GM18507 (cell line): ENCODE results near the gene R3HDM2.
A peak's percentile ranks its signal among the peaks of the same experiment; 100 is the strongest.
"Not testable (repeated sequence)": the region's sequence is repeated elsewhere in the genome, so short reads cannot be mapped to it uniquely, and the experiment has no call there.

ENCODE experiments used
- DNase-seq: peaks from one replicate; pipeline ENCODE4 v3.0.0; 2011; ENCODE audit warnings: low read depth; ENCODE audit not compliant: insufficient read length; ENCODE audit errors: extremely low spot score
- FAIRE-seq: peaks from 2 replicates; lab custom pipeline; 2011; peaks lifted over from hg19 to GRCh38; lab: Jason Lieb, UNC

R3HDM2 gene

DNA sequence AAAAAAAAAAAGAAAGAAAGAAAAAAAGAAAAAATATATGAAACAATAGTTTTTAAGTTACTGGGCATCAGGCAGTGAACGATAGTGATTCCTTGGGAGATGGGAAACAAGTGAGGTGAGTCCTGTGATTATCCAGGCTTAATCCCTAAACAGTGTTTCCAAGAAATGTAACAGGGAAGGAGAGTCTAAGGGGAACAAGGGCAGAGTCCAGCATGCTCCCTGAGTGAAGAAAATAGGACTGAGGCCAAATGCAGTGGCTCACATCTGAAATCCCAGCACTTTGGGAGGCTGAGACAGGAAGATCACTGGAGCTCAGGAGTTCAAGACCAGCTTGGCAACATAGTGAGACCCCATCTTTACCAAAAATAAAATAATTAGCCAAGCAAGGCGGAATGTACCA, 40.7 kb downstream of the R3HDM2 start:
- DNase-seq, result no peak
- no peak for FAIRE-seq

DNA sequence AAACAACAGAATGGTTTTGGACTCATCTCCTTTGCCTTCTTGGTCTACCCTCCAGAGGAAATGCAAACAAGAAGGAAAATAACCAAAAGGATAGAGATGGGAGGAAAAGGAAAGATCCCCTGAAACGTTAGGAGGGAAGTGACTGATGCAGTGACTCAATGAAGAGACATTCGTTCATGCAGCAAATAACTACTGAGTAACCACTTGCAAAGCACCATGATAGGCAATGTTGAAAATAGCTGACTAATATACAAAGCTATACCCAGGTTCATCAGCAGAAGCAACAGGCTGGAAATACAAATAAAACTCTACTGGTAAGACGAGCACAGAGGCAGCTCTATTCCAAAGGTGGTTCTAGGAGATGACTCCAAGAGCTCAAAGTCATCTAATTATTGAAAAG, 41.8 kb downstream of the R3HDM2 start:
- DNase-seq (no peak), FAIRE-seq (no peak)

DNA sequence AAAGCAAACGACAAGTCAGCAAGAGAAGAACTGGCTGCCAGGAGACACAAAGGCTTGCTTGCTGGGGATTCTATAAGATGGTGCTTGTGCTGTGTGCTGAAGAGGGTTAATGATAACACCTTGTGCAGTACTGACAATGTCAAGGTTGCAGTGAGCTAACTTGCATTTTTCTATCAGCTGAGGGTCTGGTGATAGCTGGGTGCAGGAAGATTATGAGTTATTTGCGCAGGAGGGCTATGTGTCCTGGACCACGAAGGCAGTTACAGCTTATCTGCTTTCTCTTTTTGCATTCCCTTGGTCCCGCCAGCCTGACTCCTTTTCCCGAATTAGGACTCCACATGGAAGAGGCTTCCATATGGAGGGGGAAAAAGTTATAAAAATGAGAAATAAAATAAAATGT, 42.4 kb downstream of the R3HDM2 start:
- no peak for DNase-seq
- FAIRE-seq, result no peak

DNA sequence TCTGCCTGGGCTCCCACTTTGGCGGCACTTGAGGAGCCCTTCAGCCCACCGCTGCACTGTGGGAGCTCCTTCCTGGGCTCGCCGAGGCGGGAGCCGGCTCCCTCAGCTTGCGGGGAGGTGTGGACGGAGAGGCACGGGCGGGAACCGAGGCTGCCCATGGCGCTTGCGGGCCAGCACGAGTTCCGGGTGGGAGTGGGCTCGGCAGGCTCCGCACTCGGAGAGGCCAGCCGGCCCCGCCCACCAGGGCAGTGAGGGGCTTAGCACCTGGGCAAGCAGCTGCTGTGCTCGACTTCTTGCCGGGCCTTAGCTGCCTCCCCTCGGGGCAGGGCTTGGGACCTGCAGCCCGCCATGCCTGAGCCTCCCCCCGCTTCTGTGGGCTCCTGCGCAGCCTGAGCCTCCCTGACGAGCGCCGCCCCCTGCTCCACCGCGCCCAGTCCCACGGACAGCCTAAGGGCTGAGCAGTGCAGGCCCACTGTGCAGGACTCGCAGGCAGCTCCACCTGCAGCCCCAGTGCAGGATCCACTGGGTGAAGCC, 44.6 kb downstream of the R3HDM2 start:
- FAIRE-seq (no peak), DNase-seq (no peak)

DNA sequence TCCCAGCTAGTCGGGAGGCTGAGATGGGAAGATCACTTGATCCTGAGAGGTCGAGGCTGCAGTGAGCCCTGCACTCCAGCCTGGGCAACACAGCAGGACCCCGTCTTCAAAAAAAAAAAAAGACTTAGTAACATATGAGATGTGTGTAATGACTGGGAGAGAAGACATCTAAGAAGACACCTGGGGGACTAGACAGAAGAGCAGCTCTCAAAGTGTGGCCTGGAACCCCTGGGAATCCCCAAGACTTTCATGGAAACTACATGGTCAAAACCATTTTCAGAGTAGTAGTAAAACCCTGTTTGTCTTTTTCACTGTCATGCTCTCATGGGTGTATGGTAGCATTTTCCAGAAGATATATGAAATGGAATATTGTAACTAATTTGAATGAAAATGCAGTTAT, 45.3 kb downstream of the R3HDM2 start:
- no peak for FAIRE-seq
- no peak for DNase-seq

DNA sequence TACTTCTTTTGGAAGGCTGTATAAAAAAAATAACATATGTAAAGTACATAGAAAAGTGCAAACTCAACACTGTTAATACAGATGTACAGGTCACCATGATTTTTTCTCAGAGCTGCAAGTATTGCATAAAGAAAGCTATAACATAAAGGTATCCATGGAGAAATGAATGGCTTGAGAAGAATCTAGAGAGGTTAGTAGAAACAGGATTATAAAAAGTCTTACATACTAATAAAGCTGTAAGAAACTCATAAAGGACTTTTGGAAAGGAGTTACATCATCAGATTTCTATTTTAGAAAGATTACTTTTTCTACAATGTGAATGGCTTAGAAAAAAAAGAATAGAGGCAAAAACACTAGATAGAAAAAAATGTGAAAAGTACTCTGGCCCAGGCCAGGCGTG, 46.4 kb downstream of the R3HDM2 start:
- FAIRE-seq (no peak), DNase-seq (no peak)

DNA sequence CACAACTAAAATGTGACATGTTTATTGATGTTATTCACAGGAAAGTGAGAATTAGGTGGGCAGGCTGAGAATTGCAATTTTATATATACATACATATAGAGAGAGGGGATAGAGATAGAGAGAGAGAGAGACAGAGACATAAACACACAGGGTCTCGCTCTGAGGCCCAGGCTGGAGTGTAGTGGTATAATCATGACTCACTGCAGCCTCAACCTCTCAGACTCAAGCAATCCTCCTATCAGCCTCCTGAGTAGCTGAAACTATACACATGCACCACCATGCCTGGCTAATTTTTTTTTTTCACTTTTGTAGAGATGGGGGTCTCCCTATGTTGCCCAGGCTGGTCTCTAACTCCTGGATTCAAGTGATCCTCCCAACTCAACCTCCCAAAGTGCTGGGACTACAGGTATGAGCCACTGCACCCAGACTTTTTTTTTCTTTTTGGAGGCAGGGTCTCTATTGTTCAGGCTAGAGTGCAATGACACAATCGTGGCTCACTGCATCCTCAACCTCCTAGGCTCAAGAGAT, 49.1 kb downstream of the R3HDM2 start:
- no peak for FAIRE-seq
- DNase-seq, result no peak

DNA sequence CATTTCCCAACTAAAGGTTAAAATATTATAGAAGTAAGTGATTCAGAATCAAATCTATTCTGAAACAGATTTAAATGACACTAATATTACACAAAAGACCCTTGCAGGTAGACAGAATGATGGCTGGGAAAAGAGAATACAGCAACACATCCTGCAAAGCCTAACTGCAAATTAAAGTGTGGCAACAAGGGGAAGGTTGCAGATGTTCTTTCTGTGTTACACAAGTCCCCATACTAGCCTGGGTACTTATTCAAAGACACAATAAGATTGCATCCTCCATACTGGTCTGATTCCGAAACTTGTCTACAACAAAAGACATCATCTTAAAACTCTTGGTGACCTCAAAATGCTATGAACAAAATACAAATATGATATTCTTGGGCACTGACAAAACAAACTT, 50.5 kb downstream of the R3HDM2 start:
- DNase-seq (no peak), FAIRE-seq (no peak)

DNA sequence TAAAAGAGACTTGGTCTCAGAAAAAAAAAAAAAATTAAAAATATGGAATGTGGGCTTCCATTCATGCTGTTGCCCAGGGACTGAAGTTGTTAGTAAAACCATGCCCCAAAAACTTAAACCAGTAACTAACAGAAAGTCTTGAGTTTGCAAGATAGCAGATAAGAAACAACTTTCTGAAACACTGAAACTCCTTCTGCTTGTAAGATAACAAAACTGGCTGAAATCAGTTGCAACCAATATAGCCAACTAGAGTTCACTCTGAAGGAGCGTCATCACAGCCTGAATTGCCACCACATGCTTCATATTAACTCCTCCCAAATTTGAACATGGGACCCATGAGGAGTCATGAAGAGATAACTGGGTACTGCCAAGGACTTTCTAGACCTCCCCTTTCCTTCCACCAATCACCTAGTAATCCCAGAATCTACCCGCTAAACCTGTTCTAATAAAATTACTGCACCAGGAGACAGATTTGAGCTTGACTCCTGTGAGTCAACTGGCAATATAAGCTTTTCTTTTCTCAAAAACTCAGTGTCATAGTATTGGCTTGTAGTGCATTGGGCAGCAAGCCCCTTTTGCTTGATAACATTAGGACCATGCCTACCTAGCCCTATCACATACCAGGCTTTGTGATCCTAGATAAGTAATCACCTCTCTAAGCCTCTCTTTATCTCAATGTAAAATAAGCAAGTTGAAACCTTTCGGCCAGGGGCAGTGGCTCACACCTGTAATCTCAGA, 53.6 kb downstream of the R3HDM2 start:
- no peak for DNase-seq

DNA sequence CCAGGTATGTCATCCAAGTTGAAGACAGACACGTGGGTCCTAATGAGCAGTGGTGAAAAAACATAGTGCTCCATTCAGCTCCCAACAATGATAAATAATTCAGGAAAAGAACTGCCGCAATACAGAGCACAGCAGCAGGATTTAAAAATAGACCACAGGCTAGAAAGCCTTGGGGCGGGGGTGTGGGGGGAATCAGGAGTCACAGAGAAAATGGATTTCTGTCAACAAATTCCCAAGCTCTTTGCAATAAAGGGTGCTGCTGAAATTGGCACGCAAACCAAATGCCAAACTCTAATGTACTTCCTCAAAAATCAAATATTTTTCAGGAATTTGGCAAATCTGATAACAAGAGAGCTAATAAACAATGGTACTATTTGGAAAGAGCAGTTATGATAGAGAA, 58.6 kb downstream of the R3HDM2 start:
- DNase-seq, result no peak
- no peak for FAIRE-seq

More for the DNA sequence above, 53.6 kb downstream of the R3HDM2 start:
- no peak for FAIRE-seq

DNA sequence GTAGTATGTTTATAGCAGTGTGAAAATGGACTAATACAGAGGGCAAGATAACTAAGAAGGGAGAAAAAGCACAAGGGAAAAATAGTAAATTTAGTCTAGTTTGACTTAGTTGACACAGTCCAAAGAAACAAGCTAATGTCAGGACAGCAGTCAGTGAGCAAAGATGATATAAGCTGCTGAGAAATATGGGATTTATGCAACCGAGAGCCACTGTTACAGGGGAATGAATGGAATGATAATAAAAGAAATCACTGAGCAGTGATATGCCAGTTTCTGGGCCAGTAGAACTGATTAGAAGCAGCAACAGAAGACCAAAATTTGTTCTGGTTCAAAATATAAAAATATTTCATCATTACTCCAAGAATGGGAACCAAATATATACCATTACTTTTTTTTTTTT, 60.1 kb downstream of the R3HDM2 start:
- no peak for DNase-seq
- FAIRE-seq, result no peak

DNA sequence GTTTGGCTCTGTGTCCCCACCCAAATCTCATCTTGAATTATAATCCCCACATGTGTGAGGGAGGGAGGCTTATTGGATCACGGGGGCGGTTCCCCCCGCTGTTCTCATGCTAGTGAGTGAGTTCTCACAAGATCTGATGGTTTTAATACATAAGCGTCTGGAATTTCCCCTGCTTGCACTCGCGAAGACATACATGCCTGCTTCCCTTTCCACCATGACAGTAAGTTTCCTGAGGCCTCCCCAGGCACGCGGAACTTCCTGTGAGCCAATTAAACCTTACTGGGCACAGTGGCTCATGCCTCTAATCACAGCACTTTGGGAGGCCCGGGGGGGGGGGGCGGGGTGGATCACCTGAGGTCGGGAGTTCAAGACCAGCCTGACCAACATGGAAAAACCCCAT, 60.8 kb downstream of the R3HDM2 start:
- no peak for DNase-seq
- FAIRE-seq, result no peak

DNA sequence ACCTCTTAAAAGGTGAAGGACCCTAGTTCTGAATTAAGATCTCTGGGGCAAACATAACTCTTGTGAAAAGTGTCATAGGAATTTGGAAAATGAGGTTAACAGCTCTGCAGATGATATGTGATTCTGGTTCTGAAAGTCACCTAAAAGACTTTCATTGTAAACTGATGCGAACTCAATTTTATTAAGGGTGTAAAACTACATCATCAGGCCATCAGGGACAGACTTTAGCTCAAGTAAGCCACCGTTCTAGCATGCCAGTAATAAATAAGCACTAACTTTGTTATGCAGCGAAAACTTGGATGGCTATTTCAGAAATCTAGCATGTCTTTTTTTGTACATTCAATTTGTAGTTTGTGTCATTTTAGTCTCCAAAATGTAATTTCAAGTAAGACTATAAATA, 61.6 kb downstream of the R3HDM2 start:
- FAIRE-seq (no peak), DNase-seq (no peak)

DNA sequence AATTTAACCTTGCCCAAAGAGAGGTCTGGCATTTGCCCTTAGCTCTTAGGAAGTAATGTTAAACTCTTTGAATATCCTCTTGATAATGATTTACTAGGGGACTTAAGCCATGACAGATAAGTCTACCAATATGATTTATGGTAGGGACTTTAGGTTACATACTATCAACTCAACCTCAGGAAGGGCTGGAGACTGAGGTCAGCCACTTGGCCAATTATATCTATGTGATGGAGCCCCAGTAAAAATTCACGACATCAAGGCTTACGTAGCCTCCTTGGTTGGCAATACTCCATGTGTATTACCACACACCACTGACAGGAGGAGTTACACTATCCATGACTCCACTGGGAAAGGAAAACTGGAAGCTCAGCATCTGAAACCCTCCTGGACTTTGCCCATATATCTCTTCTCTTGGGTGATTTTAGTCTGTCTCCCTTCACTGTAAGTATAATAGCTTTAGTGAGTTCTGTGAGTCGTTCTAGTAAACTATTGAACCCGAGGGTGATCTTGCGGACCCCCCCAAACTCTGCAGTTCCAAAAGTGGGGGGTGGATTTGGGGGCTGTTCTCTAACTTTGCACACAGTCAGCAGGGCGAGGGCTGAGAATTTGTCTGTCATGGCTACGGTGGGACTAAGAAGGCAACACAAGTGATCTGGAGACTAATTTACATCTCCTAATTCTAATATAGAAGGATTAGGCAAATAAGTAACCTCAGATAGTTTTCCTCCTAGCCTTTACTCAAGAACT, 62.3 kb downstream of the R3HDM2 start:
- DNase-seq, result no peak
- FAIRE-seq, result peak; percentile 29

DNA sequence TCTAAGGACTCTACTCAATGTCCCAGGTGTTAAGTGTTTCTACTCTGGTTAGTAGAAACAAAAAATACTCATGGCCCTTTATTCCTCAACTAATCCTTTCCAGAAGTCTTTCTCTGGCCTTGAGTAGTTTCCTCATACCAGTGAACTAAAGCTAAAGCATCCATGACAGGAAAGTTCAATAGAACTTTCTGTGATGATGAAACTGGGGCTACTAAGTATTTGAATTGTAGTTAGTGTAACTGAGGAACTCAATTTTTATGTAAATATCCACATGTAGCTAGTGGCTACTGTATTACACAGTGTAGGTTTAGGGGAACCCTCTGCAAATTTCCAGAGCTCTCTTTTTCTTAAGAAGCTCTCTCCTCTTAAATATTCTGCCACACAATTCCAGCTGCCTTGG, 63.7 kb downstream of the R3HDM2 start:
- FAIRE-seq (no peak), DNase-seq (no peak)

DNA sequence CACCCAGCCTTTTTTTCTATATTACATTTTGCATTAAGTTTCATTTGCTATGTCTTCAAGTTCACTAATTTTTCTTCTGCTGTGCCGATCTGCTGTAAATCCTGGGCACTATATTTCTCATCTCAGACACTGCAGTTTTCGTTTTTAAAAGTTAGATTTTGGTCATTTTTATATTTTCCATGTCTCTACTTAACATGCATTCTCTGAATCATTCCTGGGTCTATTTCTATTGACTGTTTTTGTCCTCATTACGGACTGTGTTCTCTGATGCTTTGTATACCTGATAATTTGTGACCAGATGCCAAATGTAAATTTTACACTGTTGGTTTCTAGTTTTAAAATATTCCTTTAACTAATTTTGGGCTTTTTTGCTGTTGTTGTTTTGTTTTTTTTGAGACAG, 64.5 kb downstream of the R3HDM2 start:
- no peak for DNase-seq
- no peak for FAIRE-seq

DNA sequence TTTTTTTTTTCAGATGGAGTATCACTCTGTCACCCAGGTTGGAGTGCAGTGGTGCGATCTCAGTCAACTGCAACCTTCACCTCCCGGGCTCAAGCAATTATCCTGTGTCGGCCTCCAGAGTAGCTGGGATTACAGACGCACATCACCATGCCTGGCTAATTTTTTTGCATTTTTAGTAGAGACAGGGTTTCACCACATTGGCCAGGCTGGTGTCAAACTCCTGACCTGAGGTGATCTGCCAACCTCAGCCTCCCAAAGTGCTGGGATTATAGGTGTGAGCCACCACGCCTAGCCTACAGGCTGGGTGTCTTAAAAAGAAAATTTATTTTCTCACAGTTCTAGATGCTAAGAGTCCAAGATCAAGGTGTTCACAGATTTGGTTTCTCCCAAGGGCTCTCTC, 66.7 kb downstream of the R3HDM2 start:
- not testable (repeated sequence) for FAIRE-seq, DNase-seq

DNA sequence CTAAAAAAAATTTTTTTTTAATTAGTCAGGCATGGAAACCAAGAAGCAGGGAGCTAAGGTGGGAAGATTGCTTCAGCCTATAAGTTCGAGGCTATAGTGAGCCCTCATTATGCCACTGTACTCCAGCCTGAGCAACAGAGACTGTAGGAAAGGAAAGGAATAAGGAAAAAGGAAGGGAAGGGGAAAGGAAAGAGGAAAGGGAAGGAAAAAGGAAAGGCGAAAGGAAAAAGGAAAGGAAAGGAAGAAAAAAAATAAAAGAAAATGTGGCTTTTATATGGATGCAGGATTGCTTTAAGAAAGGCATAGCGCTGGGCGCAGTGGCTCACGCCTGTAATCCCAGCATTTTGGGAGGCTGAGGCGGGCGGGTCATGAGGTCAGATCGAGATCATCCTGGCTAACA, 70.4 kb downstream of the R3HDM2 start:
- no peak for FAIRE-seq
- DNase-seq, result no peak

DNA sequence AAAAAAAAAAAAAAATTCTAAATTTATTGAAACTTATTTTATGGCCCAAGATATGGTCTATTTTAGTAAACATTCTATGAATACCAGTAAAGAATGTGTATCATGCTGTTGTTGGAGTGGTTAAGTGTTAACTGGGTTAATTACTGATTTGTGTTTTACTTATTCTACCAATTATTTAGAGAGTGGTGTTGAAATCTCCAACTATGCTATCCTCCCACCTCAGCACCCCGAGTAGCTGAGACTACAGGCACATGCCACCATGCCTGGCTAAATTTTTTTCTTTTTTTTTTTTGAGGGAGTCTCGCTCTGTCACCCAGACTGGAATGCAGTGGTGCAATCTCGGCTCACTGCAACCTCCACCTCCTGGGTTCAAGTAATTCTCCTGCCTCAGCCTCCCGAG, 72.2 kb downstream of the R3HDM2 start:
- no peak for DNase-seq
- no peak for FAIRE-seq

DNA sequence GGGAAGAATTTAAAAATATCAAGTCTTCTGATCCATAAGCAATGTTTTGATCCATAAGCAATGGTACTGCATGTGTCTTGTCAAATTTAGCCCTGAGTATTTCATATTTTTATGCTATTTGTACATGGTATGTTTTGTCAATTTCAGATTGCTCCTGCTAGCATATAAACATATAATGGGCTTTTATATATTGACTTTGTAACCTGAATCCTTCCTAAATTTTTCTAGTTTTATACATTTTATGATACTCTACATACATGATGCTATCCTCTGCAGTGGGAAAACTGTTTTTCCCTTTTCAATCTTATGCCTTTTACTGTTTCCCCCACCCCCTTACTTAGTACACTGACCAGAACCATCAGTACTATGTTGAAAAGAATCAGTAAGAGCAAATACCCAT, 75.1 kb downstream of the R3HDM2 start:
- FAIRE-seq (no peak), DNase-seq (no peak)

DNA sequence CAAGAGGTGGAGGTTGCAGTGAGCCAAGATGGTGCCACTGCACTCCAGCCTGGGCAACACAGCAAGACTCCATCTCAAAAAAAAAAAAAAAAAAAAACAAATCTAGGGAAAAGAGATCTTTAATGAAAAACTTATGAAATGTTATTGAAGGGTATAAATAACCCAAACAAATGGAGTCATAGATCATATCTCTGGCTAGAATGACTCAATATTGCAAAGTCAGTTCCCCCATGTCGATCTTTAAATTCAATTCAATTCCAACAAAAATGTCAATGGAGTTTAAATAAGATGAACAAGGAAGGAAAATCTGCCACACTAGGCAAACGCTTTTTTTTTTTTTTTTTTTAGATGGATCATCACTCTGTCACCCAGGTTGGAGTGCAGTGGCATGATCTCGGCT, 78.7 kb downstream of the R3HDM2 start:
- no peak for DNase-seq
- no peak for FAIRE-seq
